Measurements from ENCODE around the gene MKX. TPM values are rescaled to one million over a fixed set of nuclear protein-coding genes. Genes with fewer than 3 reads are reported as not detected.

MKX gene
- total RNA-seq, 1 donor from 2014 or later = 2.2 TPM

- TF ChIP-seq POLR2A (IDR thresholded peaks at IDR 0.05) (no peak), POLR2AphosphoS5 (IDR thresholded peaks at IDR 0.05; ENCODE audit: insufficient read depth in 1 of 2, low read depth in 1 of 2) (no peak)
- TF ChIP-seq, protein P1, sequence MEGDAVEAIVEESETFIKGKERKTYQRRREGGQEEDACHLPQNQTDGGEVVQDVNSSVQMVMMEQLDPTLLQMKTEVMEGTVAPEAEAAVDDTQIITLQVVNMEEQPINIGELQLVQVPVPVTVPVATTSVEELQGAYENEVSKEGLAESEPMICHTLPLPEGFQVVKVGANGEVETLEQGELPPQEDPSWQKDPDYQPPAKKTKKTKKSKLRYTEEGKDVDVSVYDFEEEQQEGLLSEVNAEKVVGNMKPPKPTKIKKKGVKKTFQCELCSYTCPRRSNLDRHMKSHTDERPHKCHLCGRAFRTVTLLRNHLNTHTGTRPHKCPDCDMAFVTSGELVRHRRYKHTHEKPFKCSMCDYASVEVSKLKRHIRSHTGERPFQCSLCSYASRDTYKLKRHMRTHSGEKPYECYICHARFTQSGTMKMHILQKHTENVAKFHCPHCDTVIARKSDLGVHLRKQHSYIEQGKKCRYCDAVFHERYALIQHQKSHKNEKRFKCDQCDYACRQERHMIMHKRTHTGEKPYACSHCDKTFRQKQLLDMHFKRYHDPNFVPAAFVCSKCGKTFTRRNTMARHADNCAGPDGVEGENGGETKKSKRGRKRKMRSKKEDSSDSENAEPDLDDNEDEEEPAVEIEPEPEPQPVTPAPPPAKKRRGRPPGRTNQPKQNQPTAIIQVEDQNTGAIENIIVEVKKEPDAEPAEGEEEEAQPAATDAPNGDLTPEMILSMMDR (IDR thresholded peaks at IDR 0.05) = no peak
- Histone ChIP-seq H3K4me3 (no peak overlapping the region), H3K27ac (no peak overlapping the region), H3K27me3 (no peaks in the 10 kb centered on the region), H3K4me1 (no peaks in the 10 kb centered on the region), H3K36me3 (no peaks in the 10 kb centered on the region), H3K9me3 (no peaks in the 10 kb centered on the region)
- intact Hi-C loops (cut with DNase I) = no loop called here
- no peak for DNase-seq (ENCODE audit: extremely low spot score in 2 of 2)
Observed at GRCh38 chr10:27713941-27714340, 31.7 kb downstream of the MKX start.

DNA sequence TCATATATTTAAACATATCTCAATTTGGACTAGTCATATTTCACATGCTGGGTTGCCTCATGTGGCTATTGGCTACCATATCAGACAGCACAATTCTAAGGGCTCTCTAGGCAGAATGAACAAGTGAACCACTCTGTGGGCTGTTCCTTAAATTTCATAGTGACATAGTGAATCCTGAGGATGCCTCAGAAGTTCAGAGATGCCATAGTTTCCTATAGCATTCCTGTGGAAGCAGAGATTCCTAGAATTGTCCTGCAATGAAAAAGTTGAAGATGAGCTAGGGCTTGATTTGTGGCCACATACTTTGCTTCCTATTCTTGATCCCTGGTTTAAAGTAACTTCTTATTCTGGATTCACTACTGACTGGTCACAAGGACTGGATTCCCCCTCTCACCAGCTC, 35.6 kb downstream of the MKX start:
- no peak overlapping the region for H3K4me3 ChIP-seq
- H3K4me1 ChIP-seq = no peaks in the 10 kb centered on the region
- DNase-seq (ENCODE audit: extremely low spot score in 2 of 2) = no peak
- H3K27ac ChIP-seq = no peak overlapping the region
- TF ChIP-seq, protein P1 (IDR thresholded peaks at IDR 0.05) = no peak
- no peak for TF ChIP-seq POLR2AphosphoS5 (IDR thresholded peaks at IDR 0.05; ENCODE audit: insufficient read depth in 1 of 2, low read depth in 1 of 2)
- no peak for TF ChIP-seq POLR2A (IDR thresholded peaks at IDR 0.05)
- no peaks in the 10 kb centered on the region for H3K27me3 ChIP-seq
- intact Hi-C loops (cut with DNase I) = no loop called here
- no peaks in the 10 kb centered on the region for H3K9me3 ChIP-seq
- no peaks in the 10 kb centered on the region for H3K36me3 ChIP-seq

DNA sequence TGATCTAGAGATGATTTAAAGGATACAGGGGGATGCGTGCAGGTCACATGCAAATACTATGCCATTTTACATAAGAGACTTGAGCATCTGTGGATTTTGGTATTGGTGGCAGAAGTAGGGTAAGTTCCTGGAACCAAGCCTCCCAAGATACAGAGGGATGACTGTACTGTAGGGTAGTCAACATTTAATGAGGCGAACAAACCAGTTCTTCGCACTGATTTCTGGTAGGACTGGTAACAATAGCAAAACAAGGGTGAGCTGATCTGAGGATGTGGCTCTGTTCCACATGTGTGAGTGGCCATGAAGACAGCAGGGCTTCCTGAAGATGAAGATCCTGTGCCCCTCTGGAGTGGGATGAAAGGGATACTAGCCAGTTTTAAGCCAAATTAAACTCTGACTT, 36.3 kb downstream of the MKX start:
- TF ChIP-seq POLR2A (IDR thresholded peaks at IDR 0.05) (no peak), POLR2AphosphoS5 (IDR thresholded peaks at IDR 0.05; ENCODE audit: insufficient read depth in 1 of 2, low read depth in 1 of 2) (no peak)
- TF ChIP-seq, protein P1 (IDR thresholded peaks at IDR 0.05) = no peak
- Histone ChIP-seq H3K9me3 (no peaks in the 10 kb centered on the region), H3K27ac (no peak overlapping the region), H3K4me1 (no peaks in the 10 kb centered on the region), H3K36me3 (no peaks in the 10 kb centered on the region), H3K4me3 (no peak overlapping the region), H3K27me3 (no peaks in the 10 kb centered on the region)
- DNase-seq (ENCODE audit: extremely low spot score in 2 of 2) = no peak
- intact Hi-C loops (cut with DNase I) = no loop called here

DNA sequence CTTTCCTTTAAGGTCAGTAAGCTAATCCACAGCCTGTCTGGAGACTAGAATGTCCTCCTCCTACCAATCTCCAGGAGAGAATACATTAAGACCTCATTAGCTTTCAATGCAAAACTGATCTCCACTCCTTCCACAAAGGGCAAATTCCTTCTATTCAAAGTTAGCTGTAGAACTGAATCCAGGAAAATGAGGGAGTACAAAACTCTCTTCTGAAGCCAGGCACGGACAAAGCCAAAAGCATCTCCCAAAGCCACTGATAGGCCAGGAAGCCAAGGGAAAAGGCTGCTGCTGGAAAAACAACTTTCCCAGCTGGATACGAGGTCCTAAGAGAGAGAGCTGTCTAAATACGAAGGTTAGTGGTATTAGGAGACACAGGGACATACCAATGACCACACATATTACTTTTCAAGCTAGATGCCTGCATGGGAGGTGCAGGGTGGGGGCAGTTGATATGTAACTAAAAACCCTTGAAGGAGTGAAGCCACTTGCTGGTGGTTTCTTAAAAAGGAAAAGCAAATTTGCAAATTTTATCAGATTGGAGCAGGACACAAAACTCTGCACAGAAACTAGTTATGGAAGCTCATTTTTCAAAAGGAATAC, 43.6 kb downstream of the MKX start:
- no peak overlapping the region for H3K27ac ChIP-seq
- H3K4me1 ChIP-seq = no peaks in the 10 kb centered on the region
- no peaks in the 10 kb centered on the region for H3K9me3 ChIP-seq
- DNase-seq (ENCODE audit: extremely low spot score in 2 of 2) = no peak
- H3K36me3 ChIP-seq = no peaks in the 10 kb centered on the region
- H3K27me3 ChIP-seq = no peaks in the 10 kb centered on the region
- no peak for TF ChIP-seq POLR2A (IDR thresholded peaks at IDR 0.05)
- intact Hi-C loops (cut with DNase I) = no loop called here
- H3K4me3 ChIP-seq = no peak overlapping the region

- DNase-seq (ENCODE audit: extremely low spot score in 2 of 2) = no peak
- Histone ChIP-seq H3K4me3 (no peak overlapping the region), H3K36me3 (no peaks in the 10 kb centered on the region), H3K9me3 (no peaks in the 10 kb centered on the region), H3K27ac (no peak overlapping the region), H3K27me3 (no peaks in the 10 kb centered on the region), H3K4me1 (no peaks in the 10 kb centered on the region)
- intact Hi-C loops (cut with DNase I) = no loop called here
- TF ChIP-seq, protein P1 (IDR thresholded peaks at IDR 0.05) = no peak
- TF ChIP-seq POLR2AphosphoS5 (IDR thresholded peaks at IDR 0.05; ENCODE audit: insufficient read depth in 1 of 2, low read depth in 1 of 2) (no peak), POLR2A (IDR thresholded peaks at IDR 0.05) (no peak)
Observed at GRCh38 chr10:27699776-27700175, 45.8 kb downstream of the MKX start.
